ENCODE measurements around the gene GPRC6A.

GPRC6A gene

DNA sequence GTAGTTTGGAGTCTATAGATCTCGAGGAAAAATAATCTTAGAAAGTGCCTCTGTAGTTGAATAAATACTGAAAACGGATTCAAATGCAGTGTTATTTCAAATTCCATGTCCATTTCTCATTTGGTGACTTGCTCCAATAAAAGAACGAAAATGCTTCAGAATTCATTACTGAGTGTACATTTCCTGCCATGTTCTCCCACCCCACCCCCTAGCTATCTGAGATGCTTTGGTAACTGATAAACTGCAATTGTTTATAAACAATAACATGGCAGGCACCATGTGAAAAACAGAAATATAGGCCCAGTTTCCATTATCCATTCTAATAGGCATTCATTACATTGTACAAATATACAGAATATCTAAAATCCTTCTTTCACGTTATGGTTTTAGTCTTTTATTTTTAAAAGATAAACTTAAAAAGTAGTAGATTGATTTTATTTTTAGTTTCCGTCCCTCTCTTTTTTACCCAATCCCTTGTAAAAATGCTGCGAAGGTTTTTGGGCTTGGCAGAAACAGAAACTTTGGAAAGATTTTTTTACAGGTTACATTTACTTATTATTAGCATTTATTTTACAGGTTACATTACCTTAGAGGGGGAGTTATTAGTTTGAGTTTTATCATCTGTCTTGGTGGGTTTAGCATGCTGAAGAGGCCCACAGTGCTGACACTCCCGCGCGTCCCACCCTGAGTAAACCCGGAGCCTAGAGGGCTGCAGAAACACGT lies 64.8 kb downstream of the GPRC6A start:
- Mint-ChIP-seq H3K4me1 (ENCODE audit: low read depth) (peaks cover 15% of the 10 kb centered on the region), H3K9me3 (no peaks in the 10 kb centered on the region), H3K36me3 (ENCODE audit: low read depth) (no peaks in the 10 kb centered on the region), H3K27me3 (peaks cover 74% of the 10 kb centered on the region), H3K4me3 (no peak overlapping the region), H3K27ac (no peak overlapping the region)

DNA sequence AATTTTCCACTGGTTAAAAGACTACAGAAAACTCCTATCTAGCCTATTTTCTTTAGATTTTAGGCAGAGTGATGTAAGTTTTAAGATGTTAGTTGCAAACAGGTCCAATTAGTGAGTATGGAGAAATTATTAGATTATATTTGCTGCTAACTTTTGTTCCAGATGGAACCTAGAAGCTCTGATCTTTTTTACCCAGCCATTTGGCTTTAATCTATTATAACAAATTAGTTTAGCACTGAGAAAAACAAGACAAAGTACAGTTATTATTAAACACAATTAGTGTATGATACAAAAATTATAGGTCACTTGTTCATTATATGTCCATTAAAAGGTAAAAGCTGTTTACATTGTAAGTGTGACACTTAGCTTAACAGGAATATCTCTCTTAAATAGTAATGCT lies 65.8 kb downstream of the GPRC6A start:
- H3K36me3 Mint-ChIP-seq (ENCODE audit: low read depth), result no peaks in the 10 kb centered on the region
- no peaks in the 10 kb centered on the region for H3K9me3 Mint-ChIP-seq
- H3K27ac Mint-ChIP-seq, result no peak overlapping the region
- H3K4me1 Mint-ChIP-seq (ENCODE audit: low read depth), result peaks cover 15% of the 10 kb centered on the region
- no peak overlapping the region for H3K4me3 Mint-ChIP-seq
- peaks cover 67% of the 10 kb centered on the region for H3K27me3 Mint-ChIP-seq

DNA sequence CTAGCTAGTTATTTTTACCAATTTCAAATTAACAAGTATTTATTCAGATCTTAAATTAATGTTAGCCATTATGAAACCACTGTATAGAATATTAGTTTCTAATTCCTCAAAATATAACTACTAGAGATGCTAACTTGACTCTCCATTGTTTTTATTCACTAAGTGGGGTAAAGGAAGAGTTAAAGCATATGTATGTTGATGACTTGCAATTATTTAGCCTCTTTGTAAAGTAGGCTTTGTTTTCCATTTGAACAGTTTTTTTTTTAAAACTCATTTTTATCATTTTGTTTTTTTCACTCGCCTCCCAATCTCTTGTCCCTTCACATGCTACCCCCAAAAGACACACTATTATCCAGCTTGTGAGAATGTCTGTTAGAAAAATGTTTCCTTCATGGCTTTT lies 66.6 kb downstream of the GPRC6A start:
- no peak overlapping the region for H3K4me3 Mint-ChIP-seq
- H3K4me1 Mint-ChIP-seq (ENCODE audit: low read depth), result peaks cover 15% of the 10 kb centered on the region
- H3K27ac Mint-ChIP-seq, result no peak overlapping the region
- H3K36me3 Mint-ChIP-seq (ENCODE audit: low read depth), result no peaks in the 10 kb centered on the region
- peaks cover 64% of the 10 kb centered on the region for H3K27me3 Mint-ChIP-seq
- H3K9me3 Mint-ChIP-seq, result no peaks in the 10 kb centered on the region

DNA sequence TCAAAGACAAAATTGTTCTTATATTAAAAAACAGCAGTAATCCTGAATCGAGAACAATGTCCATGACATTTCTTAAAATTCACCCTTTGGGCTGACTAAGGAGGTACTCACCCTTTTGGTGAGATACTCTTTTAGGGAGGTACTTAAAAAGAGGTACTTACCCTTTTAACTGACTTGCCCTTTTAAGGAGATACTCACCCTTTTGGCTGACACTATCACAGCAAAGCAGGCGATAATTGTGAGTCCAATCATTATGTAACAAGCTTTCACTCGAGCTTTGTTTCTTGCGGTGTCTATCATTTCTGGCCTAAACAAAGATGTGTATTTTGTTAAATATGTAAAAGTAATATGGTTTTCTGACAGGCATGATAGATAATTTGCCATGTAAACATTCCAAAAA lies 67.1 kb downstream of the GPRC6A start:
- Mint-ChIP-seq H3K4me3 (no peak overlapping the region), H3K27ac (no peak overlapping the region), H3K36me3 (ENCODE audit: low read depth) (no peaks in the 10 kb centered on the region), H3K4me1 (ENCODE audit: low read depth) (peaks cover 15% of the 10 kb centered on the region), H3K9me3 (no peaks in the 10 kb centered on the region), H3K27me3 (peaks cover 61% of the 10 kb centered on the region)

DNA sequence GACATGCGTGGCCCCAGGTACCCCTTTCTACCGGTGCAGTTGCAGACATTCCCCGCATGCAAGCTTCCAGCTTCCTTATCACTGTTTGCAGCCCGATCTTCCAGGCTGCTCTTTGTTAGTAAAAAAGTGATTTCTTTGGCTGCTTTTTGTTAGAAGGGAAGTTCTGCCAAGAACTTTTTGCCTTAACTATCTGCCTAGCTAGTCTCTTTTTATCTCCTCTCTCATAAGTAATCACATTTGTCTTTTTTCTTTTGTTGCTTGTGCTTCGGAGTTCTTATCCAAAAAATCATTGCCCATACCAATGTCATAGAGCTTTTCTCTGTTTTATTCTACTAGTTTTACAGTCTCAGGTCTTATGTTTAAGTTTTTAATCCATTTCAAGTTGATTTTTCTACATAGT lies 83.7 kb downstream of the GPRC6A start:
- no peaks in the 10 kb centered on the region for H3K36me3 Mint-ChIP-seq (ENCODE audit: low read depth)
- no peaks in the 10 kb centered on the region for H3K4me1 Mint-ChIP-seq (ENCODE audit: low read depth)
- peaks cover 30% of the 10 kb centered on the region for H3K9me3 Mint-ChIP-seq
- H3K27me3 Mint-ChIP-seq, result peaks cover 14% of the 10 kb centered on the region
- no peak overlapping the region for H3K27ac Mint-ChIP-seq
- no peak overlapping the region for H3K4me3 Mint-ChIP-seq

Data from stimulated activated naive CD8-positive, alpha-beta T cell treated with anti-CD3 and anti-CD28 coated beads, Interleukin-15, Interleukin-2, amounts not matched to agents 100 ng/mL and 50 ng/mL, for 24 hours (primary cell).